Rectal smooth muscle tissue (tissue), 1 donor: ENCODE data around the gene KRT25.

Source experiments
- H3K27ac ChIP-seq: one replicate; pipeline ENCODE4 v1.7.0; 2013; ENCODE audit warnings: low read depth, low read length, inconsistent platforms
- H3K27me3 ChIP-seq: one replicate; pipeline ENCODE4 v1.7.0; 2013; ENCODE audit warnings: low read length; ENCODE audit not compliant: control insufficient read depth, insufficient read depth
- H3K36me3 ChIP-seq: one replicate; pipeline ENCODE4 v1.7.0; 2013; ENCODE audit warnings: low read length; ENCODE audit not compliant: control insufficient read depth, insufficient read depth
- H3K4me1 ChIP-seq: one replicate; pipeline ENCODE4 v1.7.0; 2013; ENCODE audit warnings: low read length; ENCODE audit not compliant: control insufficient read depth, insufficient read depth
- H3K4me3 ChIP-seq: one replicate; pipeline ENCODE4 v1.7.0; 2013; ENCODE audit warnings: low read length
- H3K9ac ChIP-seq: one replicate; pipeline ENCODE4 v1.7.0; 2013; ENCODE audit warnings: low read length

The KRT25 gene

DNA sequence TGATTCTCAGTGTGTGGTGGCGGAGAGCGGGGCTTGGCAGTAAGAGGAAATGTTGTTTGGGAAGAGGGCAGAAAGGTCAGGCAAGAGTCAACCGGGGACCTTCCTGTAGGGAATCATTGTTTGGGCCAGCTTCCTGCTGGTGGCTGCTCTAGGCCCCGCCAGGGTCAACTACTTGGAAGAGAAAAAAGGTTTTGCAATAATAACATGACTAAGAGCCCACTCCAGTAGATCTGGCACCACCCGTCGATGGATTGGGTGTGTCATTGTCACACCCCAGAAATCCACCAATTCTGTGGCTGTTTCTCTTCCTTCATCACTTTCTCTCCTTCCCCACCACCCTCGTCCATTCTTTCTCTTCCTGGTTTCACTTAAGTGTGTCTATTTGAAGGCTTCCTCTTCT, 47.4 kb downstream of the KRT25 start:
- H3K27ac ChIP-seq, result no peak overlapping the region
- no peaks in the 10 kb centered on the region for H3K4me1 ChIP-seq
- H3K9ac ChIP-seq, result no peak overlapping the region
- H3K4me3 ChIP-seq, result no peak overlapping the region
- H3K36me3 ChIP-seq, result no peaks in the 10 kb centered on the region
- no peaks in the 10 kb centered on the region for H3K27me3 ChIP-seq

DNA sequence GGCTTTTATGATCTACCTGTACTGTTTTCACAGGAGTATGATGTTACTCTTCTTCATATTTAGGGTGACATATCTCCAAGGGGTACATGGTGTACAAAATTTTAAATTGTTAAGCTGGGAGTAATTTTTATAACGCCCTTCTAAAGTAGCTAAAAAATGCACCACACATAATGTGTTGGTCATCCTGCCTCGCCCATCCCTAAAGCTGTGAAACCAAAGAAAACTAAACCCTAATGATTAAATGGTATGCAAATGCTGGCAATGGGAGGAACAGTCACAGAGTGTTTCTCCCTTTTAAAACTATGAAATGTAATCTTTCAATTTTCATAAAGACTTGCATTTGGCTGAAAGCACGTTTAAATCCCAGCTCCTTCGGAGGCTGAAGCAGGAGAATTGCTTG, 49.5 kb downstream of the KRT25 start:
- H3K4me1 ChIP-seq, result no peaks in the 10 kb centered on the region
- no peak overlapping the region for H3K27ac ChIP-seq
- H3K4me3 ChIP-seq, result no peak overlapping the region
- no peak overlapping the region for H3K9ac ChIP-seq
- no peaks in the 10 kb centered on the region for H3K27me3 ChIP-seq
- H3K36me3 ChIP-seq, result no peaks in the 10 kb centered on the region

DNA sequence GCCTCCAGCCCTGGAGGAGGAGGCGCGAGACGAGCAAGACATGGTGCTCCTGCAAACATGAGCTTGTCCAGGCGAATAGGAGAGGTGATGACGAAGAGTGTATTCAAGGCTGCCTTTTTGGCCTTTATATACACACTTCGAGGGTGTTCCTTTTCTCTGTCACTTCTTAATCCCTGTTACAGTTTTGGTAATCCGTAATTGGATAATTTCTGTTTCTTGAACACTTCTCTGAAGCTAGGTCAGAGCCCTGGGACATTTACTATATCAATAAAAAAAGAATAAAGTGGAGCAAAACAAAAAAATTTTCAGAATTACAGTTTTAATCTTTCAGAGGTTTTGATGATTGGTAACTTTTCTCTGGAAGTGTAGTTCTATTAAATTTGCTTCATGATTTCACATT, 51.5 kb downstream of the KRT25 start, which contains the start of gene KRT24:
Gene KRT24, minus strand, starts transcription at position 101 of the 400 bp plus-strand sequence. Its CDS starts 59 bp downstream, at position 42.
- Histone ChIP-seq H3K9ac (no peak within 1 kb of the TSS), H3K4me3 (no peak within 1 kb of the TSS), H3K27me3 (no peaks in the 10 kb centered on the region), H3K36me3 (no peaks in the 10 kb centered on the region), H3K4me1 (no peaks in the 10 kb centered on the region), H3K27ac (no peak within 1 kb of the TSS)

DNA sequence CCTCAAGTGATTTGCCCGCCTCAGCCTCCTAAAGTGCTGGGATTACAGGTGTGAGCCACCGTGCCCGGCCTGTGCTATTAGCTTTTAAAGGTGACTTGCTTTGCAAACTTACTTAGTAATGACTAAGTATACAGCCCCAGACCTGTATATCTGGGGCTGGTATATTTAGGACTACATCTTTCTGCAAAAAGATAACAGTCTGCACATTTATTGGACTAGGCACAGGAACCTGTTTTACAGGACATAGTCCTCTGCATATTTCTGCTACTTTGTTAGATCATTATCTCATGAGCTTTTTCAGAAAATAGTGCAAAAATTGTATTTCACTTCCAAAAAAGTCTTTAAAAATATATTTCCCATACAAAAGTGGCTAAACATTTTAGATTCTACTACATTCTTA, 52.9 kb downstream of the KRT25 start:
- Histone ChIP-seq H3K27ac (no peak overlapping the region), H3K9ac (no peak overlapping the region), H3K4me3 (no peak overlapping the region), H3K27me3 (no peaks in the 10 kb centered on the region), H3K36me3 (no peaks in the 10 kb centered on the region), H3K4me1 (no peaks in the 10 kb centered on the region)

DNA sequence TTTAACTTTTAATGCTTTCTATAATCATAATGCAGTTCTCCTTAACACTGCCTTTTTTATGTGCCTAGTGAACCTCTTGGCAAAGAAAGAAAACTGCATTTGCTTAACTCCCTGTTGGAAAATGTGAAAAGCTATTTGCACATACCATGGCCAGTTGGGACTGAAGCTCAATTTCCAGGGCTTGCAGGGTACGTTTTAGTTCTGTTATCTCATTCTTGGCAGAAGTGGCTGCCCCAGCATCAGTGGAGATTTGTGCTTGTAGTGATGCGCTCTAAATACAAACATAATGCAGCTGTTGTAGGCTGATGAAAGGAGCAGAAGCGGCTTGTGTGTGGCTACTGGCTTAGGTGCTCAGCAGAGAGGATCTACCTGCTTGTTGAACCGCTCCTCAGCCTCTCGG, 55.3 kb downstream of the KRT25 start:
- Histone ChIP-seq H3K4me1 (no peaks in the 10 kb centered on the region), H3K9ac (no peak overlapping the region), H3K27ac (no peak overlapping the region), H3K36me3 (no peaks in the 10 kb centered on the region), H3K4me3 (no peak overlapping the region), H3K27me3 (no peaks in the 10 kb centered on the region)

DNA sequence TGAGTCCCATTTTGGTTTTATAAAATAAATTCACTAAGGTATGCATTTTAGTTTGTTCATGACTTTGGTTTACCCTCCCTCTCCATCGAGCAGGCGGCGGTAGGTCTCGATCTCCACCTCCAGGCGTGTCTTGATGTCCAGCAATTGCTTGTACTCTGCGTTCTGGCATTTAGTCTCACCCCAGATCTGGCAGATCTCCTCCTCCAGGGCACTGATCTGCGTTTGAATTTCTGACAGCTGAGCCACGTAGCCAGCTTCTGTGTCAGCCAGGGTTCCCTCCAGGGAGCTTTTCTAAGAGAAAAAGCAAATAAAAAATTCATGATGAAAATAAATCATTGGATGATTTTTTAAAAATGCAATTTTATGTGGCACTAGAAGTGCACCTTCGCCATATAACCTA, 55.8 kb downstream of the KRT25 start:
- H3K27me3 ChIP-seq, result no peaks in the 10 kb centered on the region
- H3K4me3 ChIP-seq, result no peak overlapping the region
- H3K9ac ChIP-seq, result no peak overlapping the region
- no peaks in the 10 kb centered on the region for H3K36me3 ChIP-seq
- H3K27ac ChIP-seq, result no peak overlapping the region
- H3K4me1 ChIP-seq, result no peaks in the 10 kb centered on the region
